ENCODE data around the gene SEC22C.

DNA sequence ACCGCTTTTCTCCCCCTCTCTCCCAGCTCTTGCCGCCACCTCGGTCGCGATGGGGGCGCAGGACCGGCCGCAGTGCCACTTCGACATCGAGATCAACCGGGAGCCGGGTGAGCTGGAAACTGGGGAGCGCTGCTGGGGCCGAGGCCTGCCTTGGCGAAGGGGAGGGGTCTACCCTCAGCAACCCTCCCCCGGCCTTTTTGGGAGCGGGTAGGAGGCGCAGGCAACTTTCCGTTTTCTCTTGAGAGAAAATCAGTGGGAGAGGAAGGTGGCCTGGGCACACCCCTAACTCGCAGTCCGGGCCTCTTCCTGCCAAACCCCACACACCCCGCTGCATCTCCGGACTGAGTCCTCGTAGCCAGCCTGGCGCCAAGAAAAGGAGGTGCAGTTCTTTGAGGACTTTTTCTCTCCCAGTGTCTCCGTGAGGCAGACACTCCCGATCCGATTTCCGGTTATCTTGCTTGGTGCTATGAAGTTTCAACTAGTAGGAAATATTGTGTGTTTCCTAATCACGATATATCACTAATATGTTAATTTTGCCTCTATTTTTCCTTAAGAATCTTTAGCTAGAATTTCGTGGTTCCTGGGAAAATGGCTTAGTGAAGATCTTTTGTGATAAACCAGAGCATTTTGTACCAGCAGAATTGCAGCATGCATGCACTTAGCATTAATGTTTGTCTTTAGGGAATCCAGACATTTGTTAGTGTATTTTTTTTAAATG is 19.4 kb upstream of the SEC22C start:
- TF ChIP-seq CTCF (IDR thresholded peaks at IDR 0.05; ENCODE audit: insufficient read depth, low read length, poor library complexity, severe bottlenecking) = no peak
- no peak for TF ChIP-seq EZH2phosphoT487 (conservative IDR thresholded peaks at IDR 0.05; ENCODE audit: low read length)
